Hepatocyte (in vitro differentiated cells): ENCODE data around the gene MGLL.

Experiments
- CTCF ChIP-seq: fragments of 200-600 bp; sonication (generic); IDR thresholded peaks from 2 replicates; pipeline ENCODE4 v1.5.1; 2016; ENCODE audit warnings: antibody characterized with exemption, mild to moderate bottlenecking; ENCODE audit not compliant: poor library complexity
- EZH2 ChIP-seq: fragments of 200-600 bp; sonication (generic); IDR thresholded peaks from 2 replicates; pipeline ENCODE4 v1.6.1; 2016; ENCODE audit warnings: antibody characterized with exemption, mild to moderate bottlenecking, borderline replicate concordance
- EZH2phosphoT487 ChIP-seq: fragments of 200-600 bp; sonication (generic); IDR thresholded peaks from one replicate; pipeline ENCODE4 v1.6.1; 2018; ENCODE audit warnings: antibody characterized with exemption, mild to moderate bottlenecking, low read depth, moderate library complexity; ENCODE audit not compliant: unreplicated experiment, severe bottlenecking

GRCh38 chr3:127799476-127800222, 22.7 kb downstream of the MGLL start:
- TF ChIP-seq EZH2 = no peak
- TF ChIP-seq CTCF = no peak
- no peak for TF ChIP-seq EZH2phosphoT487
